COLO668 (cell line): ENCODE results near the gene PGP.

ENCODE experiments used
- DNase-seq: peaks from one replicate; lab custom pipeline; 2025; ENCODE audit not compliant: unreplicated experiment; lab: John Stamatoyannopoulos, UW

Gene PGP

GRCh38 chr16:2200313-2200712 is 14.3 kb downstream of the PGP start:
- DNase-seq: no peak

GRCh38 chr16:2199621-2200139 is 15.0 kb downstream of the PGP start:
- DNase-seq: no peak

GRCh38 chr16:2199095-2199494 is 15.5 kb downstream of the PGP start:
- no peak for DNase-seq

GRCh38 chr16:2198283-2198682 is 16.4 kb downstream of the PGP start:
- no peak for DNase-seq

GRCh38 chr16:2197765-2198164 is 16.9 kb downstream of the PGP start:
- DNase-seq: no peak

GRCh38 chr16:2196981-2197511 is 17.6 kb downstream of the PGP start:
- no peak for DNase-seq

GRCh38 chr16:2196162-2196980 is 18.3 kb downstream of the PGP start, which contains the start of gene CASKIN1:
TSS of gene CASKIN1 (minus strand) at chr16:2196605. CDS start at chr16:2196432, 173 bp downstream.
- DNase-seq: peak; percentile 59

- peak; percentile 37 for DNase-seq
Measured at GRCh38 chr16:2195322-2196161, 19.1 kb downstream of the PGP start.

- DNase-seq: peak; percentile 74
Measured at GRCh38 chr16:2194852-2195321, 19.8 kb downstream of the PGP start.

GRCh38 chr16:2194166-2194834 is 20.3 kb downstream of the PGP start:
- peak; percentile 64 for DNase-seq

GRCh38 chr16:2191446-2191706 is 23.3 kb downstream of the PGP start:
- no peak for DNase-seq

- no peak for DNase-seq
Measured at GRCh38 chr16:2190659-2191445, 23.8 kb downstream of the PGP start.

- no peak for DNase-seq
Measured at GRCh38 chr16:2190002-2190658, 24.5 kb downstream of the PGP start.

- no peak for DNase-seq
Measured at GRCh38 chr16:2189252-2189893, 25.3 kb downstream of the PGP start.

- DNase-seq: no peak
Measured at GRCh38 chr16:2188395-2188794, 26.2 kb downstream of the PGP start.

GRCh38 chr16:2187212-2187611 is 27.4 kb downstream of the PGP start:
- DNase-seq: peak; percentile 15

GRCh38 chr16:2186505-2186904 is 28.1 kb downstream of the PGP start:
- DNase-seq: no peak

GRCh38 chr16:2186064-2186463 is 28.6 kb downstream of the PGP start:
- DNase-seq: no peak

- no peak for DNase-seq
Measured at GRCh38 chr16:2184962-2185361, 29.7 kb downstream of the PGP start.
